HEK293 (cell line): ENCODE measurements around the gene DNAJC4.

Experiments
- CTCF ChIP-seq: fragments of 450-650 bp; formaldehyde crosslinking; IDR thresholded peaks from 2 replicates; pipeline ENCODE4 v1.5.1; 2016; ENCODE audit warnings: missing biosample characterization, missing genetic modification characterization
- ZNF133 ChIP-seq: fragments of 450-650 bp; formaldehyde crosslinking; IDR thresholded peaks from 2 replicates; pipeline ENCODE4 v1.5.1; 2016; ENCODE audit warnings: missing biosample characterization, missing genetic modification characterization
- ZNF19 ChIP-seq: fragments of 450-650 bp; formaldehyde crosslinking; IDR thresholded peaks from 2 replicates; pipeline ENCODE4; 2016; ENCODE audit warnings: missing biosample characterization, missing genetic modification characterization, low read depth
- ZNF223 ChIP-seq: fragments of 450-650 bp; formaldehyde crosslinking; IDR thresholded peaks from 2 replicates; pipeline ENCODE4 v1.5.1; 2016; ENCODE audit warnings: missing biosample characterization, missing genetic modification characterization
- TF ChIP-seq, protein P1 (sequence below): fragments of 450-650 bp; formaldehyde crosslinking; conservative IDR thresholded peaks from 2 replicates; pipeline ENCODE4 v1.5.1; 2016; ENCODE audit warnings: low read depth, missing biosample characterization, missing genetic modification characterization

GRCh38 chr11:64255135-64256128 lies 25.1 kb downstream of the DNAJC4 start:
- TF ChIP-seq, protein P1, sequence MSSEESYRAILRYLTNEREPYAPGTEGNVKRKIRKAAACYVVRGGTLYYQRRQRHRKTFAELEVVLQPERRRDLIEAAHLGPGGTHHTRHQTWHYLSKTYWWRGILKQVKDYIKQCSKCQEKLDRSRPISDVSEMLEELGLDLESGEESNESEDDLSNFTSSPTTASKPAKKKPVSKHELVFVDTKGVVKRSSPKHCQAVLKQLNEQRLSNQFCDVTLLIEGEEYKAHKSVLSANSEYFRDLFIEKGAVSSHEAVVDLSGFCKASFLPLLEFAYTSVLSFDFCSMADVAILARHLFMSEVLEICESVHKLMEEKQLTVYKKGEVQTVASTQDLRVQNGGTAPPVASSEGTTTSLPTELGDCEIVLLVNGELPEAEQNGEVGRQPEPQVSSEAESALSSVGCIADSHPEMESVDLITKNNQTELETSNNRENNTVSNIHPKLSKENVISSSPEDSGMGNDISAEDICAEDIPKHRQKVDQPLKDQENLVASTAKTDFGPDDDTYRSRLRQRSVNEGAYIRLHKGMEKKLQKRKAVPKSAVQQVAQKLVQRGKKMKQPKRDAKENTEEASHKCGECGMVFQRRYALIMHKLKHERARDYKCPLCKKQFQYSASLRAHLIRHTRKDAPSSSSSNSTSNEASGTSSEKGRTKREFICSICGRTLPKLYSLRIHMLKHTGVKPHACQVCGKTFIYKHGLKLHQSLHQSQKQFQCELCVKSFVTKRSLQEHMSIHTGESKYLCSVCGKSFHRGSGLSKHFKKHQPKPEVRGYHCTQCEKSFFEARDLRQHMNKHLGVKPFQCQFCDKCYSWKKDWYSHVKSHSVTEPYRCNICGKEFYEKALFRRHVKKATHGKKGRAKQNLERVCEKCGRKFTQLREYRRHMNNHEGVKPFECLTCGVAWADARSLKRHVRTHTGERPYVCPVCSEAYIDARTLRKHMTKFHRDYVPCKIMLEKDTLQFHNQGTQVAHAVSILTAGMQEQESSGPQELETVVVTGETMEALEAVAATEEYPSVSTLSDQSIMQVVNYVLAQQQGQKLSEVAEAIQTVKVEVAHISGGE = no peak
- TF ChIP-seq ZNF19 = no peak
- no peak for TF ChIP-seq ZNF223 (tag by site-specific recombination)
- TF ChIP-seq CTCF (tag by site-specific recombination) = no peak
- TF ChIP-seq ZNF133 = no peak
